Loucy (cell line): ENCODE data around the gene XPO4.
A peak's percentile ranks its signal among the peaks of the same experiment; 100 is the strongest.
"Not testable (repeated sequence)": the region's sequence is repeated elsewhere in the genome, so short reads cannot be mapped to it uniquely, and the experiment has no call there.

Experiments
- H2AFZ ChIP-seq: fragments of 200-600 bp; sonication (generic); 2 replicates; pipeline ENCODE4 v1.6.0; 2016; ENCODE audit warnings: antibody characterized with exemption, mild to moderate bottlenecking, low read length, moderate library complexity
- H3F3A ChIP-seq: fragments of 200-600 bp; 2 replicates; pipeline ENCODE4 v1.6.0; 2016; ENCODE audit warnings: antibody characterized with exemption, low read depth, mild to moderate bottlenecking
- H3K27me3 ChIP-seq: fragments of 200-600 bp; sonication (generic); 2 replicates; pipeline ENCODE4 v1.6.1; 2014; ENCODE audit warnings: low read length, mild to moderate bottlenecking; ENCODE audit not compliant: insufficient read depth, poor library complexity, severe bottlenecking
- H3K36me3 ChIP-seq: fragments of 200-600 bp; sonication (generic); 2 replicates; pipeline ENCODE4 v1.6.1; 2016; ENCODE audit warnings: low read length; ENCODE audit not compliant: insufficient read depth
- H3K4me1 ChIP-seq: fragments of 200-600 bp; sonication (generic); 2 replicates; pipeline ENCODE4 v1.5.1; 2014; ENCODE audit warnings: low read length, mild to moderate bottlenecking; ENCODE audit not compliant: insufficient read depth, poor library complexity, severe bottlenecking
- H3K4me2 ChIP-seq: fragments of 200-600 bp; sonication (generic); 2 replicates; pipeline ENCODE4 v1.6.0; 2014; ENCODE audit warnings: antibody characterized with exemption, low read length, low read depth, mild to moderate bottlenecking; ENCODE audit not compliant: poor library complexity, severe bottlenecking
- H3K4me3 ChIP-seq: fragments of 200-600 bp; sonication (generic); 2 replicates; pipeline ENCODE4 v1.5.1; 2014; ENCODE audit warnings: low read length, mild to moderate bottlenecking, mixed read lengths; ENCODE audit not compliant: poor library complexity, severe bottlenecking
- H3K79me2 ChIP-seq: fragments of 200-600 bp; sonication (generic); 2 replicates; pipeline ENCODE4 v1.6.1; 2014; ENCODE audit warnings: low read length; ENCODE audit not compliant: insufficient read depth
- H3K9ac ChIP-seq: fragments of 200-600 bp; sonication (generic); 2 replicates; pipeline ENCODE4 v1.6.0; 2014; ENCODE audit warnings: mild to moderate bottlenecking, low read depth, low read length, moderate library complexity; ENCODE audit not compliant: poor library complexity, severe bottlenecking
- H3K9me2 ChIP-seq: fragments of 200-600 bp; sonication (generic); replicated peaks from 2 replicates; pipeline ENCODE4 v1.6.1; 2016; ENCODE audit warnings: low read depth, low read length, mixed read lengths
- H3K9me3 ChIP-seq: fragments of 200-600 bp; sonication (generic); 2 replicates; pipeline ENCODE4 v1.6.1; 2014; ENCODE audit warnings: mild to moderate bottlenecking, antibody characterized with exemption, low read length, low read depth; ENCODE audit not compliant: insufficient read depth
- H4K20me1 ChIP-seq: fragments of 200-600 bp; sonication (generic); 2 replicates; pipeline ENCODE4 v1.6.0; 2014; ENCODE audit warnings: antibody characterized with exemption, low read length, mild to moderate bottlenecking; ENCODE audit not compliant: insufficient read depth, poor library complexity, severe bottlenecking
- EZH2phosphoT487 ChIP-seq: fragments of 200-600 bp; IDR thresholded peaks from 2 replicates; pipeline ENCODE4 v1.6.1; 2018; ENCODE audit warnings: antibody characterized with exemption, mild to moderate bottlenecking, moderate library complexity, borderline replicate concordance
- TF ChIP-seq, protein P1 (sequence below): fragments of 200-600 bp; sonication (generic); conservative IDR thresholded peaks from 2 replicates; pipeline ENCODE4 v1.5.1; 2014; ENCODE audit warnings: mild to moderate bottlenecking, antibody characterized with exemption, low read length

XPO4 gene

DNA sequence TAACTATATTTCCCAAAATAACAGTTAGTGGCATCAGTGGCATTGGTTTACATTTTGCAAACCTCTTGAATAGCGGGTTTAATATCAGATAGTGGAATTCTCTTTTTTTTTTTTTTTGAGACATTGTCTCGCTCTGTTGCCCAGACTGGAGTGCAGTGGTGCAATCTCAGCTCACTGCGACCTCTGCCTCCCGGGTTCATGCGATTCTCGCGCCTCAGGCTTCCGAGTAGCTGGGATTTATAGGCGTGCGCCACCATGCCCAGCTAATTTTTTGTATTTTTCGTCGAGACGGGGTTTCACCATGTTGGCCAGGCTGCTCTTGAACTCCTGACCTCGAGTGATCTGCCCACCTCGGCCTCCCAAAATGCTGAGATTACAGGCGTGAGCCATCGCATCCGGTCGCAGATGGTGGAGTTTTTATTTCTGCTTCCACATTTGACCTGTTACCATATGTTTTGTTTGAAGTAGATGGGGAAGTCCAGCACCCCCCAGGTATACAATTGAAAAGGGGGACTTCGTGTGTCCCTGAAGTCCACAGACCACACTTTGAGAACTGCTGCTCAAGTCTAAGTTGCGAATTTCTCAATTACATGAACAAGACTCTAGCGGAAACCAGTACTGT lies 40.5 kb upstream of the XPO4 start:
- Histone ChIP-seq H3K79me2 (no peaks in the 10 kb centered on the region), H3K36me3 (no peaks in the 10 kb centered on the region), H3K27me3 (no peaks in the 10 kb centered on the region), H3K9me2 (no peaks in the 10 kb centered on the region), H3F3A (no peaks in the 10 kb centered on the region), H4K20me1 (no peaks in the 10 kb centered on the region), H2AFZ (peak overlapping the region; percentile 93), H3K4me1 (no peaks in the 10 kb centered on the region), H3K9me3 (no peaks in the 10 kb centered on the region), H3K4me2 (no peak overlapping the region), H3K4me3 (no peak overlapping the region), H3K9ac (no peak overlapping the region)
- TF ChIP-seq, protein P1, sequence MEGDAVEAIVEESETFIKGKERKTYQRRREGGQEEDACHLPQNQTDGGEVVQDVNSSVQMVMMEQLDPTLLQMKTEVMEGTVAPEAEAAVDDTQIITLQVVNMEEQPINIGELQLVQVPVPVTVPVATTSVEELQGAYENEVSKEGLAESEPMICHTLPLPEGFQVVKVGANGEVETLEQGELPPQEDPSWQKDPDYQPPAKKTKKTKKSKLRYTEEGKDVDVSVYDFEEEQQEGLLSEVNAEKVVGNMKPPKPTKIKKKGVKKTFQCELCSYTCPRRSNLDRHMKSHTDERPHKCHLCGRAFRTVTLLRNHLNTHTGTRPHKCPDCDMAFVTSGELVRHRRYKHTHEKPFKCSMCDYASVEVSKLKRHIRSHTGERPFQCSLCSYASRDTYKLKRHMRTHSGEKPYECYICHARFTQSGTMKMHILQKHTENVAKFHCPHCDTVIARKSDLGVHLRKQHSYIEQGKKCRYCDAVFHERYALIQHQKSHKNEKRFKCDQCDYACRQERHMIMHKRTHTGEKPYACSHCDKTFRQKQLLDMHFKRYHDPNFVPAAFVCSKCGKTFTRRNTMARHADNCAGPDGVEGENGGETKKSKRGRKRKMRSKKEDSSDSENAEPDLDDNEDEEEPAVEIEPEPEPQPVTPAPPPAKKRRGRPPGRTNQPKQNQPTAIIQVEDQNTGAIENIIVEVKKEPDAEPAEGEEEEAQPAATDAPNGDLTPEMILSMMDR: no peak
- no peak for TF ChIP-seq EZH2phosphoT487

DNA sequence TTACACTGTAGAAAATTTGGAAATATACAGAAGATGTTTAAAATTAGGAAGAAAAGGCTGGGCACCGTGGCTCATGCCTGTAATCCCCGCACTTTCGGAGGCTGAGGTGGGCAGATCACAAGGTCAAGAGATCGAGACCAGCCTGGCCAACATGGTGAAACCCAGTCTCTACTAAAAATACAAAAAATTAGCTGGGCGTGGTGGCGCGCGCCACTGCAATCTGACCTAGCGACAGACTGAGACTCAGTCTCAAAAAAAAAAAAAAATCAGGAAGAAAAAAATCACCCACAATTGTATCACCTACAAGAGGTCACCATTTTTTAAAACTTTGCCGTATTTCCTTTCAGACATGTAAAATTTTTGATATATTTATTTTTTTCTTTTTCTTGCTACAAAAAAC lies 38.0 kb upstream of the XPO4 start:
- H4K20me1 ChIP-seq: not testable (repeated sequence)

DNA sequence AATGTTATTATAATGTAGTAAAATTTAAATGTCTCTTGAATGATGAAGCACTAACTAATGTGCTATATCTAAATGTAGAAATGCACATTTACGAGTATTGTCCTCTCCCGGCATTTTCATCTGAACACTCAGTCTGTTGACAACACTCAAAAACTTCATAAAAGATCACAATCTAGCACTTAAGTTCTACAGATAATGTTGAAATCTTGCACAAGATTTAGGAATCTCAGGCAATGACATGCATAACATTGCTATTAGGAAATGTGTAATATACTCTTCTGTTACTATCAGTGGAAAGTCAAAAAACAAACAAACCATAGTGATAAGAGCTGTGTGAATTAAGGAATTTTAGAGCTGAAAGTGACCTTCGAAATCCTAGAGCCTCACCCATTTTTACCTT lies 37.5 kb upstream of the XPO4 start:
- no peaks in the 10 kb centered on the region for H3K9me3 ChIP-seq
- H3F3A ChIP-seq: no peaks in the 10 kb centered on the region
- no peaks in the 10 kb centered on the region for H3K4me1 ChIP-seq
- H3K9me2 ChIP-seq: no peaks in the 10 kb centered on the region
- no peaks in the 10 kb centered on the region for H3K79me2 ChIP-seq
- H3K36me3 ChIP-seq: no peaks in the 10 kb centered on the region
- no peak overlapping the region for H3K4me3 ChIP-seq
- TF ChIP-seq, protein P1: no peak
- no peak for TF ChIP-seq EZH2phosphoT487
- H3K9ac ChIP-seq: no peak overlapping the region
- no peaks in the 10 kb centered on the region for H4K20me1 ChIP-seq
- no peak overlapping the region for H2AFZ ChIP-seq
- H3K27me3 ChIP-seq: no peaks in the 10 kb centered on the region
- no peak overlapping the region for H3K4me2 ChIP-seq

More for the DNA sequence above, 38.0 kb upstream of the XPO4 start:
- H3K27me3 ChIP-seq, H3K4me1 ChIP-seq, H3K79me2 ChIP-seq, H3K4me3 ChIP-seq, H3K9ac ChIP-seq, H3K9me2 ChIP-seq, H3K36me3 ChIP-seq, H3F3A ChIP-seq, H3K9me3 ChIP-seq, H2AFZ ChIP-seq, H3K4me2 ChIP-seq: not testable (repeated sequence)

DNA sequence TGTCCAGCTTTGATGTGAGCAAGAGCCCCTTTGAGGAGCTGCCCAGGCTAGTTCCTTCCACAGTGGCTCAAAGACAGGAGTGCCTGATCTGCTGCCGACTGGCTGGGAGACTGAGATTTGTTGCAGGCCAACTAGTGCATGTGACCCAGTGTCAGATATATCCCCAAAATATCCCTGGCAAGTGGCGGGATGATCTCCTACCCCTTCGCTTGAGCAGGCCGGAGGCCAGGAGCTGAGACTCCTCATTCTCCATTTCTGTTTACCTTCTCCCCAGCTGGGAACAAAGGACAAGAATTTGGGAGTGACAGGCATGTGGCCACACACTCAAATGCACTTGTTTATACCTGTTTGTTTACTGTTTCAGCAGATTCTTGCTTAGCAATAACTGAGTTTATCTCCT lies 37.1 kb upstream of the XPO4 start:
- H4K20me1 ChIP-seq: no peaks in the 10 kb centered on the region
- no peak overlapping the region for H3K4me2 ChIP-seq

More for the DNA sequence above, 37.1 kb upstream of the XPO4 start:
- no peaks in the 10 kb centered on the region for H3K9me2 ChIP-seq
- no peak overlapping the region for H3K4me3 ChIP-seq
- no peaks in the 10 kb centered on the region for H3F3A ChIP-seq
- no peaks in the 10 kb centered on the region for H3K36me3 ChIP-seq
- H3K4me1 ChIP-seq: no peaks in the 10 kb centered on the region
- no peaks in the 10 kb centered on the region for H3K27me3 ChIP-seq
- TF ChIP-seq, protein P1: no peak
- no peak for TF ChIP-seq EZH2phosphoT487
- no peaks in the 10 kb centered on the region for H3K9me3 ChIP-seq
- H3K9ac ChIP-seq: no peak overlapping the region
- H3K79me2 ChIP-seq: no peaks in the 10 kb centered on the region
- no peak overlapping the region for H2AFZ ChIP-seq
